ENCODE measurements around the gene TLX1.

The TLX1 gene

GRCh38 chr10:101130984-101131961, at the start of gene TLX1:
TLX1 (plus strand) TSS chr10:101131300; CDS start chr10:101131542, 242 bp downstream.
- no peak for DNase-seq

- DNase-seq, result no peak
Measured at GRCh38 chr10:101085846-101086245, 45.3 kb upstream of the TLX1 start.

DNA sequence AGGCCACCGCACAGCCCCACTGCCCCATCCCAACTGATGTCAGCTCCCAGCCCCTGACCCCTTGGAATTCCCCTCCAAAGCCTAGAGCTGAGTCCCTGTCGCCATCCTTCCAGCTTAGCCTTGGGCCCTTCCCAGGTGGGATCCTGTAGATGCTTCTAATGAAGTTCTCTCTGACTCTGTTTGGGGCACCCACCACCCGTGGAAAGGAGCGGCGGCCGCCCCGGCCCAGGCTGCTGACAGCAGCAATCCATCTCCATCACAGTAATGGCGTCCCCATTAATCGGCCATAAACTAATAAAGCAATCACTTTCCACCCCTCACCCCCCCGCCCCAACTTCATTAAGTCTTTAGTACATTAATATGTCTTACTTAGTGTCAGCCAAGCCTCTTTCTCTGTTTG, 43.7 kb upstream of the TLX1 start:
- DNase-seq, result no peak

GRCh38 chr10:101087965-101088364, 43.1 kb upstream of the TLX1 start:
- DNase-seq, result no peak

- no peak for DNase-seq
Measured at GRCh38 chr10:101089520-101090299, 41.4 kb upstream of the TLX1 start.

GRCh38 chr10:101090597-101090996, 40.5 kb upstream of the TLX1 start:
- DNase-seq, result no peak

DNA sequence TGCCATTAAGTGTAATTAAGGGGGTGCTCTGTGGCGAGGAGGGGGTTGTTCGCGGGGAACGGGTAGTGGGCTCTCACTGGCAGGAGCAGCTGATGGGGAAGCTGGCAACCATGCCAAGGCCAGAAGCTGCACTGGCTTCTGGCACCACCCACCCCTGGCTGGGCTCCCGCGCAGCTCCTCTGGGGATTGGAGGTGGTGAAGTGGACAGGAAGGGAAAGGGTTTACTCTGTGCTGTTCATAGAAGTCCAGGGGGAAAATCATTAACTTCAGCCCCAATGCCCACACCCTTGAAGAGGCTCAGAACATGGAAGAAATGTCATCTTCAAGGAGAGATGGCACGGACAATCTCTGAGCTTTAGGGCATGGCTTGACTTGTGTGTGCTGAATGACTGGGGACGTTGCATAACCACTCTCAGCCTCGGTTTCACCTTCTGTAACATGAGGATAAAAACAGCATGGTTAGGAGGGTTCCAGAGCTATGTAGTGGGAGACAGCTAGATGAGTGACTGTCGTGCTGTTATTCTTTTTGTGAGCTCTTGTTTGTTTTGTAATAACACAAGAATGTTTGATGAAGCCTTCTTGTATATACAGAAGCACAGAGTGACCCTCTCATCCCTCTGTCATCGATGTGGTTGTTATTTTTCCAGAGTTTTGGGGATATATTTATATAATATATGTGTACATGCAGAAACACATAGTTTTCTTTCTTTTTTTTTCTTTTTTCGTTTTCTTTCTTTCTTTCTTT, 39.4 kb upstream of the TLX1 start:
- DNase-seq, result no peak

DNA sequence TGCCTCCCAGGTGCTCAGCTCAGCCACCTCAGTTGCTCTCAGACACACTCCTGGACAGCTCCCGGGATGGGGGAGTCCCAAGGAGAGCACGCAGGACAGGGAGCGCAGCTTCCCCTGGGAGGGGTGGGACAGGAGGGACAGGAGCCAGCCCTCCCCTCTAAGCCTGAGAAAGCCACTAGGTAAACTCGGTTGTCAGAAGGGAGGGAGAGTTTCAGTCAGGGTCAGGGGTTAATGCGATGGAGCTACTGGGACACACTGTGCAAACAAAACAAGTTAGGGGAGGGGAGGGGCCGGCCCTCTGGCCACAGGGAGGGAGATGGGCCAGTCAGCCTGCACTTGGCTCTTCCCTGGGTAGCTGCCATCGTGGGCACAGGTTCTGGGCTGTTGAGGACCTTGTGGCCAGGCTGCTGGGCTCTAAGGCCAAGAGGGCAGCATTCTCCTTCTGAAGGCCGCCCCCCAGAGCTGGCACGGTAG, 38.2 kb upstream of the TLX1 start:
- DNase-seq, result no peak

GRCh38 chr10:101094121-101094879, 36.8 kb upstream of the TLX1 start:
- DNase-seq, result no peak

DNA sequence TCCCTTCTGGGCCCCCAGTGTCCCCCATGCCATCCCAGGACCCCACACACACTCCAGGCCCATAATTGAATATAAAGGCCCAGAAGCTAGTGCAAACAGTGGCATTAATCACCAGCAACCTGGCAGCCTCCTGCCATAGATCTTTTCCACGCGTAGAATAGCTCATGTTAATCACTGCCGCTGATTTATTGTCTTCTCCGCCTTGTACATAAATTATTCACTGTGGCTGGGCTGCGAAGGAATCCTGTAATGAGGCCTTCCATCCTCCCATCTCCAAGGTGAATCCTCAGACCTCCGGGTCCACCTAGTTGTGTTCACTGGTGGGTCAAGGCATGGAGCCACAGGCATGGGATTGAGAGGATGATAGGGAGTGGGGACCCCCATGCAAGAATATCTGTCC, 36.1 kb upstream of the TLX1 start:
- DNase-seq, result no peak

- DNase-seq, result peak; percentile 30 to 70 (median 42)
Measured at GRCh38 chr10:101095550-101096213, 35.4 kb upstream of the TLX1 start.

DNA sequence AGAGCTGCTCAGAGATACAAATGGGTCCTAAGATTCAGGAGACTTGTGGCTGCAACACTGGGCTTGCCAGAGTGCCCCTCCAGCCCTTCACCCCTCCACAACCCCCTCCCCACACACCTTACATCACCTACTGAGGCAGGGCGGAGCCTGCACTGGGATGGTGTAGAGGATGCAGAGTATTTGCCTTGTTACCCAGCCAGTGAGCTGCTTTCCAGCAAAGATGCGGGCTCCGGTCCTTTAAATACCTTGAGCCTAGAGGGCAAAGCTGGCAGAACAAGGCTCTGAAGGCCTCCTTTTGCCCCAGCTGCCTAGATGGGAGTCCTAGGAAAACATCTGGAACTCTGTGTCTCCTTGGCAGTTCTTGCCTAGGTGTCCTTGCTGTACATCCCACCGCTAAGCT, 34.7 kb upstream of the TLX1 start:
- no peak for DNase-seq

GRCh38 chr10:101097881-101098280, 33.2 kb upstream of the TLX1 start:
- DNase-seq, result no peak

GRCh38 chr10:101099901-101100300, 31.2 kb upstream of the TLX1 start:
- DNase-seq, result no peak

DNA sequence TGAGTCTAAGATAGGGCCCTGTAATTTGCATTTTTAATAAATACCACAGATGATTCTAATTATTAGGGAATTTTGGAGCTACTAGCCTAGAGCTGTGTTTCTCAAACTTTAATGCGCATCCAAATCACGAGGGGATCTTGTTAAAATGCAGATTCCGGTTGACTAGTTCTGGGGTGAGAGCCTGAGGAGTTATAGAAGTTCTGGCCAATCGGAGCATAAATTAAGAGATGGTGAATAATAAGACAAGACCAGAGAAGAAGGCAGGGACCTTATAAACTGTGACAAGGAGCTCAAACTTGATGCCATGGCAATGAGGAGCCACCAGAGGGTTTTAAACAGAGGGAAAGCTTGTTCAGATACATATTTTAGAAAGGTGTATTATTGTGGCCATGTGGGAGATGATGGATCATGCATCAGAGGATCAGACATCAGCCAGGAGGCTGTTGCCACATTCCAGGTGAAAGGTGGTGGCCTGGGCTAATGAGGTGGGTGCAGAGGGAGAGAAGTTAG, 29.7 kb upstream of the TLX1 start:
- DNase-seq, result no peak

DNA sequence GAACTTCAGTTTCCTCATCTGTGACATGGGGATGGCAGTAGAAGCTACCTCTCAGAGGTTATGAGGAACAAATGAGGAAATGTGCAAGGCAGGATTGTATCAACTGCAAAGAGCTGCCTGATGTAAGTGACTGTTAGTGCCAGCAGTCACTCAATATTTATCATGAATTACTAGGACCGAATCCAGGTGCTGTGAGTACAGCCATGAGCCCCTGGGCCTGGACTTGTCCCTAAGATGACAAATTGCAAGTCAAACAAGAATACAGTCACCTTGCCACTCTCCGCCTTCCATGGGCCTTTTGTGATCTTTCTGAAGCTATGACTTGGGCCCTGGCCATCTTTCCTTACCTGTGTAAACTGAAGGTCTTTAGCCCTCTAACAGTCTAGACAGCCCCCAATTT, 27.7 kb upstream of the TLX1 start:
- no peak for DNase-seq

- DNase-seq, result no peak
Measured at GRCh38 chr10:101106351-101106750, 24.7 kb upstream of the TLX1 start.

DNA sequence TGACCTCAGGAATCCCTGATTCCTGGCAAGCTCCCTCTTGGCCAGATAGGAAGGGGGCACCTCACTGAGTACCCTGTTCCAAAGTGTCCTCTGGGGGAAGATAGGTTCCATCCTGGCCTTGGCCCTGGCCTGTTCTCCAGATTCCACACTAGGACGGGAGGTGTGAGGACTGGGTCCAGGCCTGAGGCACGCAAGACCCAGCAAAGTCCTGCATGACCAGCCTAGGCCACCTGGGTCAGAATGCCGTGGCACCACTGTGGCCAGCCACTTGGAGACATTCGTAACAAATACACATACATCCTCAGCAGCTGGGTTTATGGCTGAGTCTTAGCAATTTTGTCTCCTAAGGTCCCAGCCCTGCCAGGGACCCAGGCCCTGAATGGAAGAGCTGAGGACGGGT, 23.3 kb upstream of the TLX1 start:
- no peak for DNase-seq

- no peak for DNase-seq
Measured at GRCh38 chr10:101110856-101111523, 20.1 kb upstream of the TLX1 start.

DNA sequence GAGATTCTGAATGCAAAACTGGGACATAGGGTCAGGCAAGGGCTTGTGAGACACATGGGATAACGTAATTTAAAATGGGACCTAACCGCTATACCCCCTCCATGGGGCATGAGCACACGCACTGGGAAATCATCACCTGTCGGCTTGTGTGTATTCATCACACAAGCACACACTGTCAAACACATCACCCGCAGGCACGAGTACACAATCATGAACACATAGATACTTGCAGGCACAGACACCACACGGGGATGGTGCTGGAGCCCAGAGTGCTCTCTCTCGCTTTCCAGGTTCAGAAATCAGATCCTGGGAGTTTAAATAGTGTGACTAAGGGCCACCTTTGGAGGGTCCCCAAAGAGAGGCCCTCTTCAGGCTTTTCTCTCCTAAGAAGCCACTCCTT, 19.6 kb upstream of the TLX1 start:
- no peak for DNase-seq
